Measurements from ENCODE around the gene ANXA2R.
"Not testable (repeated sequence)": the region's sequence is repeated elsewhere in the genome, so short reads cannot be mapped to it uniquely, and the experiment has no call there.

The ANXA2R gene

DNA sequence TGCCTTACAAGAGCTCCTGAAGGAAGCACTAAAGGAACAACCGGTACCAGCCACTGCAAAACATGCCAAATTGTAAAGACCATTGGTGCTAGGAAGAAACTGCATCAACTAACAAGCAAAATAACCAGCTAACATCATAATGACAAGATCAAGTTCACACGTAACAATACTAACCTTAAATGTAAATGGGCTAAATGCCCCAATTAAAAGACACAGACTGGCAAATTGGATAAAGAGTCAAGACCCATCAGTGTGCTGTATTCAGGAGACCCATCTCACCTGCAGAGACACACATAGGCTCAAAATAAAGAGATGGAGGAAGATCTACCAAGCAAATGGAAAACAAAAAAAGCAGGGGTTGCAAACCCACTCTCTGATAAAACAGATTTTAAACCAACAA, 15.0 kb upstream of the ANXA2R start:
- not testable (repeated sequence) for DNase-seq

DNA sequence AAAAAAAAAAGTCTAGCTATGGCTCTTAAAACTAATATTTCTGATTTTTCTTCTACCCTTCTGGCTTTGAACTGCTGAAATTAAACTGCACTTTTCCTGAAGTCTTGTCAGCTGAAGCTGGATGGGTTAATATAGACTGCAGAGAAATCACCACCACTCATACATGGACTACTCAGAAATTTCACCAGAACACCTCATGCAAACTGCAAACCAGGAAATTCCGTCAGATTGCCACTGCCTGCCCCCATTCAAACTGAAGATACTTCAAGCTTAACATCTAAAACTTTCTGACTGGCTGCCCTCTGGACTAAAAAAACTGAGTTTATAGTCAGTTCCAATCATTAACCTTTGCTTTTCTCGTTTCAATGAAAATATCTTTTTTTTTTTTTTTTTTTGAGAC, 11.6 kb upstream of the ANXA2R start:
- DNase-seq: no peak

- DNase-seq: no peak
Observed at GRCh38 chr5:43050384-43050783, 10.3 kb upstream of the ANXA2R start.

DNA sequence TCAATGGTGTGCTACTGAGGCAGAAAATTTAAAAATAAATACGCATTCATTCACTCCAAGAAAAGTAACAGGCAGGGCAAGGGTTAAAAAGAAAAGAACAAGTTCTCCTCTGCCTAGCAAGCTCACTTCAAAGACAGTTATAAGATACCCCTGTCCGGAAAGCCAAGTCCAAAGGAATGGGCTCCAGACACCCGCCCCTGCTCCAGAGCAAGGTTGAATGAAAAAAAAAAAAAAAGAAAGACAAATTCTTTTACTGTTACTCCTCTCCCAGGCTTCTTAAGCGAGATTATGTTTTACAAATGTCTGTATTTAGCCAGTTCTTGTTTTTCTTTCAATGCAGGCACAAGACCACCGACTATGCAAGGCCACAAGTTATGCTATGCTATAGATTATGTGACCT, 9.1 kb upstream of the ANXA2R start:
- no peak for DNase-seq

DNA sequence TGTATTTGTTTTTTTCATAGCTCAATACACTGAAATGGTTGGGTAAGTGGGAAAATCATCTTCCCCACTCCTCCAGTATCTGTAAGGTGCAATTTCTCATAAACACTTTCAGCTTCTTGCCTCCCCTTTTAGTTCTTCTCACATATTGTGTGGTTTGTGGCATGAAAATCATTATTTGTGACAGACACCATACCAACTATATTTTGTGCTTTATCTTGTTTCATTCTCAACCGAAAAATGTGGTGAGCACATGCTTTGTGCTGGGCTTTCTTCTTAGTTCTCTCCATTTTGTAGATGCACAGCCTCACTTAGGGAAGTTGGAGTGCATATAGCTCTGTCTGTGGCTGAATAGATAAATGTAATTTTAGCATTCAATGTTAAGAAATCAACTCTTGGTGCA, 6.4 kb upstream of the ANXA2R start:
- no peak for DNase-seq

DNA sequence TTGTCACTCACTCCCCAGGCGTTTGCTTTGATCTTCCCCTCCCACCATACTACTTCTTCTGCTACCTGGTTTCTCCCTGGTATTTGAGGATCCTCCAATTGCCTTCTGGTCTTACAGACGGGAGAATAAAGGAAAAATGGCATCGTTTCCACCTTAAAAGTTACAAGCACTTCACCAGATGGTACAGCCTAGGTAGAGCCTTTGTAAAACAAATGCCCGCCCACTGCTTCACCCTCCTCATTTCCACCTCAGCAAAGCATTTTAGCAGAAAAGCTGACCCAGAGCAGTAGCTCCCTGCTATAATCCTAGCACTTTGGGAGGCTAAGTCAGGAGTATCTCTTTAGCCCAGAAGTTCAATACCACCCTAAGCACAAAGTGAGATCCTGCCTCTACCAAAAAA, 5.1 kb upstream of the ANXA2R start:
- DNase-seq: no peak

GRCh38 chr5:43044181-43044914, 4.2 kb upstream of the ANXA2R start:
- DNase-seq: no peak

GRCh38 chr5:43043400-43043756, 3.3 kb upstream of the ANXA2R start:
- no peak for DNase-seq

- peak; percentile 79 for DNase-seq
Observed at GRCh38 chr5:43042626-43043399, 2.7 kb upstream of the ANXA2R start.

DNA sequence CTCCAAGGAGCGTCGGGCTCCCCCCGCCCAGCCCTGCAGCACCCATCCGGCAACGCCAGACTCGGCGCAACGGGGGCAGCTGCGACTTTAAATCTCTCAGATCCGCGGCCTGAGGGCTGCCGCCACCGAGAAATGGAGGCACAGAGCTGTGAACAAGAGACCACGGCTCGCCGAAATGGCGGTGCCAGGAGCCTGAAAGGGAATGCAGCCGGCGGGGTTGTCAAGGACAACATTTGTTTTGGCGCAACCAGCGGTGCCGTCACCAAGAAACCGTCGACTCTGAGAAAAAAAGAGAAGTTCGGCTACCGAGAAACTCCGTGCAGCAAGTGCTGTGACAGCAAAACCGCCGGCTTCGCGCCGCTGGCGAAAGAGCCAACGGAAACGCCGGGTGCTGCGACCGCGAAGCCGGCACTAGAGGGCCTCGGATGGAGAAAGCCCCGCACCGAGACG, 2.1 kb upstream of the ANXA2R start:
- DNase-seq: peak; percentile 80

DNA sequence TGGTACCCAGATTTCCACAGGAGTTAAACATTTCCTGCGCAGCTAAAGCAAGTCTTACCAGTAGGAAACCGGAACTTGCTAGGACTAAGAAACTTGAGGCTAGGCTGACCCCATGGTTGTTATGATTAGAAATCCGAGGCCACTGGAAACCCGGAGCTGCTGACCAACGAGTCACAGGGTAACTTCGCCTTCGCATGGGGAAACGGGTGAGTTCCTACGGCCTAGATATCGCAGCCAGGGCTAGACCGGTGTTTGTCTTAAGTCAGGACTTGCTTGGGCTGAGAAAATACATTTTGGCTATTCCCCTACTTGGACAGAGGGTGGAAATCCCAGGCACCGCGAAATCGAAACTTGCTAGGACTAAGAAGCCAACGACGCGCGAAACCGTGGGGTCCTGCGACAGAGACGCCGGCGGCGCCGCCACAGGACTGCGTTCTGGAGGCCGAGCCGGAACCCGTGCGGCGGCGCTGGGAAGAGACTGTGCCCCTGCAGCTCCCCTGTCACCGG, 1.6 kb upstream of the ANXA2R start:
- DNase-seq: peak; percentile 87

GRCh38 chr5:43041110-43041668, 1.1 kb upstream of the ANXA2R start:
- DNase-seq: no peak

- DNase-seq: peak; percentile 68
Observed at GRCh38 chr5:43039471-43040286, 440 bp downstream of the ANXA2R start.

- DNase-seq: no peak
Observed at GRCh38 chr5:43039152-43039470, 1.0 kb downstream of the ANXA2R start.

DNA sequence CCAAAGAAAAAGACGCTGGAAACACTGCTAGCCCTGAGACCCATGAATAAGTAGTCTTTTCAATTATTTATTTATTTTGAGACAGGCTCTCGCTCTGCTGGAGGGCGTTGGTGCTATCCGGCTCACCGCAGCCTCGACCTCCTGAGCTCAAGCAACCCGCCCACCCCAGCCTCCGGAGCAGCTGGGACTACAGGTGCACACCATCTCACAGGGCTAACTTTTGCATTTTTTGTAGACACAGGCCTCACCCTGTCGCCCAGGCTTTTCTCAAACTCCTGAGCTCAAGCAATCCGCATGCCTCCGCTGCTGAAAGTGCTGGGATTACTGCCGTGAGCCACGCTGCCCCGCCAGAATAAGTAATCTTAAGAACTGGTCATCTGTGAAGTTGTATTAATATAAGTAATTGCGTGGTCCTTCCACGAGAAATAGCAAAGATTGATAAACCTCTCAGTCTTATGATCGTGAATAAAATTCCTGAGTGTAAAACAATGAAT, 1.6 kb downstream of the ANXA2R start:
- no peak for DNase-seq

DNA sequence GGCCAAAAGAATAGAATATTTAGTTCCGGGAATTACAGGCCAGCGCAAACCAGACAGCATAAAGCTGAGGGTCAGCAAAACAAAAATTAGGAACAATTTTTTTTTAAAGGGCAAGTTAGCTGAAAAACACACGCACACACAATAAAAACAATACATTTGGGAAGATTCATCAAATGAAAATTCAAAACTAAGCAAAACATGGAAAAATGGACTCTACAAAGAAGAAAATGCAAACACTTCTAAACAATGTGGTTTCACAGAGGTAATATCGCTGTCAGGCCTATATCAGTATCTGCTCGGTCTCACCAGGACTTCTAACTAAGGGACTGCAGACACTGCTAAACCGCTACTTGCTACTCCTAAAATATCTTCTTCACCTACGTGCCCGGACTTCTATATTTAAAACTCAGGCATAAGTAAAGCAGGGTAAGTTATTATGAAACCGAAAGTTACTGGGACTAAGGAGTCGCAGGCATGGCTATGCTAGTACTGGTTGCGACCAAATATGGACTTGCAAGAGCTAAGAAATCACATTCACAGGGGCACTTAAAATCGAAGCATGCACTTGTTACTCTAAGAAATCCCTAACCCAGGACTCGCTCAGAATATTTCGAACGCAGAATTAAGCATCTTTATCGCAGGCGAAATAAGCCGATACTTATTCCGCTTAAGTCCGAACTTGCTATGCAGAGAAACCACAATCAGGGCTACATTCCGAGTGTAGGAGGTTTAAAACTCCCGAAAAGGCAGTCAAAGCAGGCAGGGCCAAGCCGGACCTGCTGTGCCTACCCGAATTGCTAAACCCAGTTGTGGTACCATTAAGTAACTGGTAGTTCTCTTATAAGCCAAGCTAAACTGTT, 2.3 kb downstream of the ANXA2R start:
- peak; percentile 50 for DNase-seq

- DNase-seq: no peak
Observed at GRCh38 chr5:43036856-43037635, 3.1 kb downstream of the ANXA2R start.

DNA sequence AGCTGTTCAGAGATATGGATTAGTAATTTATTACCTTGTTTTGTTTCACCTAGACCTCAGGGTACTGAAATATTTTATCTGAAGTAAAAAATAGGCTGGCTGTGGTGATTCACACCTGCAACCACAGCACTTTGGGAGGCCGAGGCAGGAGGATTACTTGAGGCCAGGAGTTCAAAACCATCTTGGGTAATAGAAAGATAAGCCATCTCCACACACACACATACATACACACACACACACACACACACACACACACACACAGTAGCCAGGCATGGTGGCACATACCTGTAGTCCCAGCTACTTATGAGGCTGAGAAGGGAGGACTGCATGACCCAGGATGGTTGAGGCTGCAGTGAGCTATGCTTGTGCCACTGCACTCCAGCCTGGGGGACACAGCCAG, 3.7 kb downstream of the ANXA2R start:
- DNase-seq: no peak

- DNase-seq: peak; percentile 71
Observed at GRCh38 chr5:43034591-43034968, 5.5 kb downstream of the ANXA2R start.

- DNase-seq: no peak
Observed at GRCh38 chr5:43033841-43034590, 6.1 kb downstream of the ANXA2R start.

All from EL (cell line).